Measurements from ENCODE around the gene GID8. TPM values are rescaled to one million over a fixed set of nuclear protein-coding genes. Genes with fewer than 3 reads are reported as not detected.
A peak's percentile ranks its signal among the peaks of the same experiment; 100 is the strongest.

The GID8 gene
- polyA plus RNA-seq, 6 donors from 2014 or later, result 15.7 to 19.7 (median 17.8) TPM

- Mint-ChIP-seq H3K36me3 (no peaks in the 10 kb centered on the region), H3K27me3 (no peaks in the 10 kb centered on the region), H3K4me1 (peaks cover 0 to 20% (median 7%) of the 10 kb centered on the region in 3 donors), H3K9me3 (no peaks in the 10 kb centered on the region), H3K4me3 (no peak overlapping the region), H3K27ac (peak overlapping the region in 2 of 6 donors; percentile 34 to 68)
- no peak for ATAC-seq (ENCODE audit: low read depth in 2 of 2)
- DNase-seq, result no peak
Observed at GRCh38 chr20:62962221-62962879, 24.4 kb downstream of the GID8 start.

DNA sequence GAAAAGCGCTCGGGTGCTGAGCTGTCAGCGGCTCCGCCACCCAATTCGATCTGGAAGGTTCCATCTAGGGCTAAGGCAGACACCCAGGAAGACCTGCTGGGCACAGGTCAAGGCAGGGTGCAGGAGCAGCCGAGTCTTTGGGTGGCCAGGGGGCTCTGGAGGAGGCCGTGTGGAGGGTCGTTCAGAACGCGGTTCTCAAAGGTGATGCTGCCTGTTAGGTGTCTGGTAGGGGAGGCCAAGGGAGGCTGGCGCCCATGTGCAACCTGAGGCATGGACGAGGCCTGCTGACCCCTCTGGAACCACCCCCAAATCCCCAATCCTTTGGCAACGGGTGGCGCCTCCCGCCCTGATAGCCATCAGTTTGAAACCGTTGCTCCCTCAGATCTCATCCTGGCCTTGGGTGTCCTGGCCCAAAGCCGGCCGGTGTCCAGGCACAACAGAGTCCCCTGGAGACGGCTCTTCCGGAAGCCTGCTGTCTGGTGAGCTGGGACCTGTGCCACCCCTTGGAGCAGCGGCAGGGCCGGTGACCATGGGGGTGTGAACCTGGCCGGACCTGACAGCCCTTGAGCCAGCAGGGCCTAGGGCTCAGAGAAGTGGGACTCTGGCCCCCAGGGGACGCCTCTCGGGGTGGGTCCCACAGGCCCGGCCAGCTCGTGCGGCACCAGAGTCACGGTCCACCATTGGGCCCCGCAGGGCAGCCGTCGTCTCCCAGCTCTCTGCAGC lies 25.1 kb downstream of the GID8 start:
- DNase-seq (no peak), ATAC-seq (ENCODE audit: low read depth in 2 of 2) (no peak)
- Mint-ChIP-seq H3K9me3 (no peaks in the 10 kb centered on the region), H3K4me3 (no peak overlapping the region), H3K36me3 (no peaks in the 10 kb centered on the region), H3K27ac (no peak overlapping the region), H3K4me1 (peaks cover 0 to 20% (median 7%) of the 10 kb centered on the region in 3 donors), H3K27me3 (no peaks in the 10 kb centered on the region)

- peaks cover 0 to 12% (median 5%) of the 10 kb centered on the region in 3 donors for H3K4me1 Mint-ChIP-seq
- H3K36me3 Mint-ChIP-seq, result no peaks in the 10 kb centered on the region
- H3K9me3 Mint-ChIP-seq, result no peaks in the 10 kb centered on the region
- no peak for DNase-seq
- H3K27me3 Mint-ChIP-seq, result no peaks in the 10 kb centered on the region
- no peak overlapping the region for H3K27ac Mint-ChIP-seq
- H3K4me3 Mint-ChIP-seq, result no peak overlapping the region
- no peak for ATAC-seq (ENCODE audit: low read depth in 2 of 2)
Observed at GRCh38 chr20:62963614-62964397, 25.9 kb downstream of the GID8 start.

DNA sequence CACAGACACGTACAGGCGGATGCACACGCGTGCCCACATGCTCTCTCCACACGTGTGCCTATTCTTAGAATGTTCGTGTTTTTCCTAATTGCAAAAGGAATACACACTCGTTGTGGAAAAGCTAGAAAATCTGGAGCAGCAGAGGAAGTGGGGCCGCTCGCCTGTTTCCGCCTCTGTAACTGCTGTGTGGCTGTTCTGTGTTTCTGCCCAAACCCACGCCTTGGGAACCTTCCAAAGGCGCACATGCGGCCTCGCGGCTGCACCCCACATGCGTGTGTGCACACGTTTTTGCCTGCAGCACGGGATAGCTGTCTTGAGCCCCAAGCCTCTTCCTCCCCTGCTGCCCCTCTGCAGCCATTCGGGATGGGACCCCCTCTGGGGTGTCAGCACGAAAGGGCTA lies 26.8 kb downstream of the GID8 start:
- Mint-ChIP-seq H3K4me3 (no peak overlapping the region), H3K36me3 (no peaks in the 10 kb centered on the region), H3K27ac (no peak overlapping the region), H3K9me3 (no peaks in the 10 kb centered on the region), H3K4me1 (peaks cover 0 to 3% (median 3%) of the 10 kb centered on the region in 3 donors), H3K27me3 (no peaks in the 10 kb centered on the region)
- DNase-seq (no peak), ATAC-seq (ENCODE audit: low read depth in 2 of 2) (no peak)

DNA sequence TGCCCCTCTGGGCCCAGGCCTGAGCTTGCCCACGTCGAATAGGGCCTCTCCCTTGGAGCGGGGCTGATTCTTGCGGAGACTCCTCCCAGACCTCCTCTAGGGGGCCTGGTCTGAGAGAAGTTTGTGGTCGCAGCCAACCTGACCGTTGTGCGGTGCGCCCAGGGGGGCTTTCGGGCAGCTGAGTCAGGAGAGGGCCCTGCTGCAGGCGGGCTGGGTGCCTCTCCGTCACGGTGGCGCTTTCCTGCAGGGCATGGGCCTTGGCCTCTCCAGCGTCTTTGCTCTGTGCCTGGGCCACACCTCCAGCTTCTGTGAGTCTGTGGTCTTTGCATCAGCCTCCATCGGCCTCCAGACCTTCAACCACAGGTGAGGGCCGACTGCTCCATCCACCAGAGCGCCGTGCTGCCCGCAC lies 27.4 kb downstream of the GID8 start:
- Mint-ChIP-seq H3K9me3 (no peaks in the 10 kb centered on the region), H3K4me1 (no peaks in the 10 kb centered on the region), H3K27me3 (no peaks in the 10 kb centered on the region), H3K27ac (peak overlapping the region in 1 of 6 donors; percentile 33), H3K4me3 (no peak overlapping the region), H3K36me3 (no peaks in the 10 kb centered on the region)
- ATAC-seq (ENCODE audit: low read depth in 2 of 2), result no peak
- DNase-seq, result no peak

GRCh38 chr20:62966212-62967148 lies 28.5 kb downstream of the GID8 start:
- Mint-ChIP-seq H3K27ac (peak overlapping the region in 1 of 6 donors; percentile 30), H3K4me3 (no peak overlapping the region), H3K36me3 (no peaks in the 10 kb centered on the region), H3K9me3 (no peaks in the 10 kb centered on the region), H3K27me3 (peaks cover 4 to 6% (median 5%) of the 10 kb centered on the region in 3 donors), H3K4me1 (peaks cover 3 to 4% (median 3%) of the 10 kb centered on the region in 3 donors)
- DNase-seq (no peak), ATAC-seq (ENCODE audit: low read depth in 2 of 2) (no peak)

DNA sequence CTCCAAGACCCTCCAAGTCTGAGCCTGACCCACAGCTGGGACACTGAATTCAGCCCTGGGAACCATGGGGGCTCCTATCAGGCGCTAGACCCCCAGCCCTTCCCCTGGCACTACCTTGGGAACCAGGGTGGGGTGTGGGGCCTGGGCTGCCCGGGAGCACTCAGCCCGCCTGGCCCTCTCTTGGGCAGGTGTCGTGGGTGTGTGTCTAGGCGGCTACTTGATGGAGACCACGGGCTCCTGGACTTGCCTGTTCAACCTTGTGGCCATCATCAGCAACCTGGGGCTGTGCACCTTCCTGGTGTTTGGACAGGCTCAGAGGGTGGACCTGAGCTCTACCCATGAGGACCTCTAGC lies 29.2 kb downstream of the GID8 start:
- ATAC-seq (ENCODE audit: low read depth in 2 of 2) (no peak), DNase-seq (no peak)
- H3K27me3 Mint-ChIP-seq, result peaks cover 10 to 12% (median 11%) of the 10 kb centered on the region in 3 donors
- H3K9me3 Mint-ChIP-seq, result no peaks in the 10 kb centered on the region
- no peaks in the 10 kb centered on the region for H3K36me3 Mint-ChIP-seq
- H3K4me3 Mint-ChIP-seq, result no peak overlapping the region
- H3K4me1 Mint-ChIP-seq, result peaks cover 9 to 10% (median 10%) of the 10 kb centered on the region in 3 donors
- H3K27ac Mint-ChIP-seq, result no peak overlapping the region

DNA sequence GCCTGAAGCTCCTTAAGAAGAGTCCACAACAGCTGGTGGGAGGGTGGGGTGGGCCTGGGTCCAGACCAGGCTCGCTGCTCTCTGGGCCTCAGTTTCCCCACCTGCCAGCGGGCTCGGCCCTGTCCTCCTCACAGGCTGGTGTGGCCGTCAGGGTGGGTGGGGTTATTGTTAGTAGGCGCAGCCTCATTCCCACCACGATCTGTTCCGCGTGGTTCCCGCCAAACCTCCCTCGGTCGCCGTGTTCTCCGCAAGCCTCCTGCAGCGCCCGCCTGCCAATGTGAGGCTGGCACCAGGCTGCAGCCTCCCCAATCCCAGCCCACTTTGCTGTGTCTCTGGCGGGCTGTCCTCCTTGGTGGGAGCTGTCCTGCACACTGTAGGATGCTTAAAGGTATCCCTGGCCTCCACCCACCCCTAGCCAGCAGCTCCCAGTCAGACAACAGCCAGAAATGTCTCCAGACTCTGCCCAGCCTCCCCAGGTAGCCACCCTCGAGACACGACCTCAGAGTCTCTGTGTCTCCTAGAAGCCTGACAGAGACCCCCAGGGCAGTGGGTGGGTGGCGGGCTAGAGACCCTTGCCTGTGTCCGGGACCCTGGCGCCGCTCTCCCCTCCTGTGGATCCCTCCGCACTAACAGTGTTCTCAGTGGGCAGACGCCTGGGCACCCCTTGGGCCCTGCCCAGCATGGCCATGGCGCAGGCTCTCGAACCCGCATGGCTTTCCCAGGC lies 29.8 kb downstream of the GID8 start:
- Mint-ChIP-seq H3K27ac (peak overlapping the region in 1 of 6 donors; percentile 56), H3K4me3 (no peak overlapping the region), H3K36me3 (no peaks in the 10 kb centered on the region), H3K27me3 (peaks cover 15 to 19% (median 18%) of the 10 kb centered on the region in 3 donors), H3K9me3 (no peaks in the 10 kb centered on the region), H3K4me1 (peaks cover 14 to 16% (median 14%) of the 10 kb centered on the region in 3 donors)
- no peak for DNase-seq
- ATAC-seq (ENCODE audit: low read depth in 2 of 2), result no peak

- no peak overlapping the region for H3K4me3 Mint-ChIP-seq
- DNase-seq, result no peak
- H3K27ac Mint-ChIP-seq, result no peak overlapping the region
- no peaks in the 10 kb centered on the region for H3K36me3 Mint-ChIP-seq
- peaks cover 15 to 26% (median 24%) of the 10 kb centered on the region in 3 donors for H3K27me3 Mint-ChIP-seq
- no peaks in the 10 kb centered on the region for H3K9me3 Mint-ChIP-seq
- H3K4me1 Mint-ChIP-seq, result peaks cover 16 to 24% (median 18%) of the 10 kb centered on the region in 3 donors
- no peak for ATAC-seq (ENCODE audit: low read depth in 2 of 2)
Observed at GRCh38 chr20:62968378-62969178, 30.6 kb downstream of the GID8 start.

DNA sequence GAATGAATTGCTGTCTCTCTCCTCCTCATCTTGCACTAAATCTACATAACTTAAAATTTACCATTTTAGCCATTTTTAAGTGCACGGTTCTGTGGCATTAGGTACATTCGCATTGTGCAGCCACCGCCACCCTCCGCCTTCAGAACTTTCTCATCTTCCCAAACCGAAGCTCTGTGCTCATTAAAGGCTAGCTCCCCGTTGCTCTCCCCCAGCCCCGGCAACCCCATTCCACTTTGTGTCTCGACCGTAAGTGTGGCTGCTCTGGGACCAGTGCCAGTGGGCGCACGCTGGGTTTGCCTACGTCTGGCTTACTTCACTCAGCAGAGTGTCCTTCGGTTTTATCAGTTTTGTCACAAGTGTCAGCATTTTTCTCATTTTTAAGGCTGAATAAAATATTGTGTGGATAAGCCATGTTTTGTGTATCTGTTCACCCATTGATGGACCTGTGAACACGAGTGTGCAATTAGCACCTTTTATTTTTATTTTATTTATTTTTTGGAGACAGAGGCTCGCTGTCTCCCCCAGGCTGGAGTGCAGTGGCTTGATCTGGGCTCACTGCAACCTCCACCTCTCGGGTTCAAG lies 31.3 kb downstream of the GID8 start:
- no peak for DNase-seq
- Mint-ChIP-seq H3K4me1 (peaks cover 18 to 31% (median 19%) of the 10 kb centered on the region in 3 donors), H3K27me3 (peaks cover 17 to 33% (median 31%) of the 10 kb centered on the region in 3 donors), H3K27ac (peak overlapping the region in 3 of 6 donors; percentile 27 to 89 (median 72)), H3K4me3 (no peak overlapping the region), H3K36me3 (no peaks in the 10 kb centered on the region), H3K9me3 (no peaks in the 10 kb centered on the region)
- ATAC-seq (ENCODE audit: low read depth in 2 of 2), result no peak

DNA sequence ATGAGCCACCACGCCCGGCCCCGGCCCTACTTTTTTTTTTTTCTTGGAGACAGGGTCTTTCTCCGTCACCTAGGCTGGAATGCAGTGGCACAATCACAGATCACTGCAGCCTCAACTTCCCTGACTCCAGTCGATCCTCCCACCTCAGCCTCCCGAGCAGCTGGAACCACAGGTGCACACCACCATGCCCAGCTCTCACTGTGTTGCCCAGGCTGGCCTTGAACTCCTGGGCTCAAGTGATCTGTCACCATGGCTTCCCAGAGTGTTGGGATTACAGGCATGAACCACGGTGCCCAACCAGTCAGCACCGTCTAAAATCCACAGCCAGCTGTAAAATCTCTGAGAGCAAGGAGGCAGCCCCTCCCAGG lies 32.0 kb downstream of the GID8 start:
- H3K36me3 Mint-ChIP-seq, result no peaks in the 10 kb centered on the region
- no peak for ATAC-seq (ENCODE audit: low read depth in 2 of 2)
- no peak for DNase-seq
- peaks cover 20 to 39% (median 38%) of the 10 kb centered on the region in 3 donors for H3K27me3 Mint-ChIP-seq
- no peak overlapping the region for H3K27ac Mint-ChIP-seq
- H3K4me3 Mint-ChIP-seq, result no peak overlapping the region
- peaks cover 18 to 31% (median 19%) of the 10 kb centered on the region in 3 donors for H3K4me1 Mint-ChIP-seq
- no peaks in the 10 kb centered on the region for H3K9me3 Mint-ChIP-seq
